Colon (tissue), 2 donors: ENCODE measurements around the gene PRKN.
A peak's percentile ranks its signal among the peaks of the same experiment; 100 is the strongest.

Source experiments
- FAIRE-seq: peaks from 2 replicates; lab custom pipeline; 2012; peaks lifted over from hg19 to GRCh38; lab: Jason Lieb, UNC
- donor health status: control.
- donor health status: control.

The PRKN gene

GRCh38 chr6:162674452-162674851 lies 53.1 kb downstream of the PRKN start:
- FAIRE-seq: no peak

- peak; percentile 41 for FAIRE-seq
Measured at GRCh38 chr6:162671580-162672165, 55.9 kb downstream of the PRKN start.

- no peak for FAIRE-seq
Measured at GRCh38 chr6:162670345-162670744, 57.2 kb downstream of the PRKN start.

GRCh38 chr6:162666246-162666645 lies 61.3 kb downstream of the PRKN start:
- FAIRE-seq: no peak

DNA sequence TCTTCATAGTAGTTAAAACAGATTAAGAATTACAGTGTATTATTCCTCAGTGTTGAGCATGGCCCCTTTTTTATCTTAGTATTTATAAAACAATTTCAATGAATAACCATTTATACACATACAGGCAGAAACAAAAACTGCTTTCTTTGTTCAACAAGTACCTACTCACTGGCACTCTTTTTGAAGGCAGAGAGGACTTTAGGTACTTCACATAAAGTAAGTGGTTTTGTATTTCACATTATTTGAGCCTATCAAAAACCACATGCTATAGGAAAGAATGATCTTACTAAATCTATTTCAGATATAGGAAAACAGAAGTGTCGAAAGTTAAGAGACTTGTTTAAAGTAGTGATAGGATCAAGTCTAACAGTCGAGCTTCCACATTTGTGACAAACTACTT lies 73.8 kb downstream of the PRKN start:
- no peak for FAIRE-seq

GRCh38 chr6:162651505-162651904 lies 76.1 kb downstream of the PRKN start:
- no peak for FAIRE-seq

GRCh38 chr6:162649271-162649670 lies 78.3 kb downstream of the PRKN start:
- no peak for FAIRE-seq

DNA sequence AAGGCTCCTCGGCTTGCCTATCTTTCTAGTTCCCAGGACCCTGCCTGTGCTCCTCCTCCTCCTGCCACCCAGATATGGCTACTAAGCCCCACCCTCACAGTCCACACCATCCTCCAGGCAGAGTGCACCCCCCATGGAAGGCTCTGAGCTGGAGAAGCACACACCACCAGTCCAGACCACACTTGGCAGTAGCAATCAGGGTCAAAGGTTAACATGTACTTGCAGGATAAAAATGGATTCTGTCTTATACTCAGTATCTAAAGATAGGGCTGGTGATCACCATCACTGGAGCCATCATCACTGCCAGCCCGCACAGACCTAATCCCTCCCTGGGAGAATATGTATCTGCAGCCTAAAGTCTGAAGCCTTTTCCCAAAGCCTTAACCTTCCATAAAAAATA lies 83.4 kb downstream of the PRKN start:
- no peak for FAIRE-seq

DNA sequence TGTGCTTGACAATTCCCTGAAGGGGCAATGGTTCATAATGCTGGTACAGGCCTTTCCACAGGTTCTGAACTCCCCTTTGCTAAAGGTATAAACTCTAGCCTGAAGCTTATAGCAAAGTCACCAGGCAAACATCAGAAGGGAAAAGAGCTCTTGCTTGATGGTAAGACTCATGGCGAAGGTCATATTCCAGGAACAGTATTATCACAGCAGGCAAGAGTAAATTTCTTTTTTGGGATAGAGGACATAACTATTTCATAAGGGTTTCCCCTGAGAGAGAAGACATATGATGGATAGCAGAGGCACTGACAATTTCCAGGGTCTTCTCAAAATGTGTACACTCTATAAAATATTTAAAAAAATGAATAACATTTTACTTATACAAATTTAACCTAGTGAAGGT lies 86.8 kb downstream of the PRKN start:
- no peak for FAIRE-seq

DNA sequence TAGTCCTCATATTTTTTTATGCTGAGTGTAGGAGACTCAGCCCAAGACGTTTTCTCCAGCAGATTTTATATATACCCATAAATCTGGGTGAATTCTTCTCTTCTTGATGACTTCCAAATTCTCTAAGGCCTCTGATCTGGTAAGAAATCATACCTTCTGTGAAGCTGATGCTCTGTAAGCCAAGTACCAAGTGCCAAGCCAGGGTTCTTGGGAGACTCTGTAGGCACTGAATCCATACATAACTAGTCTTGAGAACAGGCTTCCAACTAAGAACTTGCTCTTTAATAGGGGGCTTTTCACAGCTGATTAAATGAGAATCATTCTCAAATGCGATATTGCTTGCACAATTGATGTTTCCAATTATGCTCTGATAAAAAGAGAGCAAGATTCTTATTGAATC lies 87.6 kb downstream of the PRKN start:
- FAIRE-seq: no peak

GRCh38 chr6:162638931-162639574 lies 88.5 kb downstream of the PRKN start:
- no peak for FAIRE-seq

DNA sequence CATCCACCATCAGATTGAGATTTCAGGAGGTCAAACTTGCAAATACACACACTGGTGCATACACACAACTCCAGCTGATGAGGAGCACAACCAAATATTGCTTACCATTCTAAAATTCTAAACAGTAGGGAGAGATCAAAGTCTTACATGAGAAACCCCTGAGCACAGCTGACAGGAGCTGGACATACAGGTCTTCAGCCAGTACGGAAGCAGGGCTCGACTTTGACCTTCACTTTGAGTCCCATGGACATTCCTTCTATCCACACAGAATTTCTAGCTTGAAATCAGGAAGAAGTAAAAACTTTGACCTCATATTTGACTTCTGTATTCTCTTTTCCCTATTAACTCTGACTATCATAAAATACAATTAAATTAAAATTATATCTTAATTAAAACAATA lies 90.2 kb downstream of the PRKN start:
- no peak for FAIRE-seq

DNA sequence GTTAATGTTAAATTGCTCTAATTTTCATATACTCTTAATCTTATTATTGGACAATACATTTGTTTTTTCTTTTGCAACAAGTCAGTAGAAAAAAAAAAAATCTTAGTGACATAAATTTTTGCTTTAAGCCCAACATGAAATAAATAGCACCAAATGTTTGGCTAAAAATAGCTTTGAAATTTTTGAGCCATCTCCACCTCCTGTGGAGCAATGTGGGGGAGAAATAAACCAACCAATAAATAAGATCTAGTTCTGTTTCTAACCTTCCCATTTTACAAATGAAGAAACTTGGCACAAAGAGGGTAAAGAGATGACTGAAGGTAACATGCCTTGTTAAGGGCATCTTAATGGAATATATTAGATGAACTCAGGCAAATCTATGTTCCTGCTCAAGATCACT lies 91.4 kb downstream of the PRKN start:
- FAIRE-seq: no peak

GRCh38 chr6:162631546-162631945 lies 96.0 kb downstream of the PRKN start:
- FAIRE-seq: no peak

- no peak for FAIRE-seq
Measured at GRCh38 chr6:162630069-162630468, 97.5 kb downstream of the PRKN start.

- no peak for FAIRE-seq
Measured at GRCh38 chr6:162627825-162628224, 99.7 kb downstream of the PRKN start.

GRCh38 chr6:162627362-162627761 lies 100.2 kb downstream of the PRKN start:
- FAIRE-seq: no peak

GRCh38 chr6:162626869-162627268 lies 100.7 kb downstream of the PRKN start:
- FAIRE-seq: no peak

DNA sequence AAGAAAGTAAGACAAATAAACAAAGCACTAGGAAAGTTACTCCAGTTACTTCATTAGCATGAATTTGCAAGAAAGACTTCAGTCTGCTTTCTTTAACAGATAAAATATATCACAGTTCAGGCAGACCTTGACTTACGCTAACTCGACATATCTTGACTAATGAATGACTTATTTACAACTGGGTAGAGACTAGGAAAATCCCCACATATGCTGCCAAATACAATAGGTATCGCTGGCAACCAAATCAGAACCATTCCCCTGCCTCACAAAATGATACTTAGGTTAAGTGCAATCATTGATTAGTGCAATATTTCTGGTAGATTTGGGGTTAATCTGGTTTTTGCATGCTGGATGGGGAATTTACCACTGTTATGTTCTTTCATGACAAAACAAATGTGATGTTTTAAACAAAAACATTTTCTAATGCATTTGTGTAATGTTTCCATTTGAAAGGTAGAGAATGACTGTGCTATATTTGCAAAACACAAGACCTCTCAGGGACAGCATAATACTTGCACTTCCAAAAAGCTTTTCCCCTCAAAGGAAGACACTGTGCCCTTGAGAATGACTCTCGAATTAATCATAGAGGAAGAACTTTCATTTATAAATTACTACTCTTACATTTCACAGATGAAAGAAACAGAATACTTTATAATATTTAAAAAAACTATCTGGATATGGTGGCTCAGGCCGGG lies 101.6 kb downstream of the PRKN start:
- FAIRE-seq: no peak

DNA sequence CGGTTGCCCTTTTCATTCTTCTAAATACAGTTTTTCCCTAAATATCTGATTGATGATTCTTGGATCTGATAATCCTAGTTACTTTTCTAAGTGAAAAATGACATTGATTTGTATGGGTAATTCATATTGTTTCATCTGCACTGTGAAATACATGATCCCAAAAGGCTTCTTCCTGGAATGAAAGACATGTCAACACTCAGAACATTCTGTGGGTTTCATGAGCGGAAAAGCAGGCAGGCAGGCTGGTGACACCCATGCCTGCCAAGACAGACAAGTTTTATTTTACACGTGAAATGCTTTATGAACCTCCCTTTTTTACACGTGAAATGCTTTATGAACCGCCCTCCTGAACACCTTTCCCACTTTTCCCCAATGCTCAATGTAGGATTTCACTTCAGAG lies 105.0 kb downstream of the PRKN start:
- FAIRE-seq: no peak

DNA sequence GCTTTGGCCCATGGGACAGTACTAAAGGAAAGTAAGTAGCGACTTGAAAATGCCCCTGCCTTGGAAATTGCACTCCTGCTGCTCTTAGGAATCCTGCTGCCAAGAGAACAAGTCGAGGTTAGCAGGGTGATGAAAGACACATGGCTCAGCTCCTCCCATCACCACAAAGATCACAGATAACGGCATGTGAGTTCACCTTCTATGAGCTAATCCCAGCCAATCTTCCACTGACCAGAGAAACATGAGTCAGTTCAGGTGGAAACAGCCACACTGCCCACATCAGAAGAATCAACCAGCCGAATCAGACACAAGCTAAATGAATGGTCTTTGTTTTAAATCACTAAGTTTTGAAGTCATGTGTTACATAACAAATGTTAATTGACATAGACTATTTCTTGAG lies 106.3 kb downstream of the PRKN start:
- no peak for FAIRE-seq

- no peak for FAIRE-seq
Measured at GRCh38 chr6:162620073-162620472, 107.5 kb downstream of the PRKN start.

GRCh38 chr6:162618448-162619002 lies 109.0 kb downstream of the PRKN start:
- FAIRE-seq: no peak
